ENCODE measurements around the gene RAD9A.
"Not testable (repeated sequence)": the region's sequence is repeated elsewhere in the genome, so short reads cannot be mapped to it uniquely, and the experiment has no call there.

- TF ChIP-seq POLR2AphosphoS5, CTCF (IDR thresholded peaks at IDR 0.05): not testable (repeated sequence)
Measured at GRCh38 chr11:67427364-67427859, 35.6 kb downstream of the RAD9A start.

All from prostate gland (tissue), 2 donors.